GM13976 (cell line): ENCODE measurements around the gene CAMTA2.

Source experiments
- DNase-seq: peaks from one replicate; pipeline ENCODE4 v3.0.0; 2012; ENCODE audit warnings: low spot score
- in situ Hi-C: fragments of 300-500 bp; cut with MboI; formaldehyde crosslinking; loops from one replicate; pipeline ENCODE4 v1.12.0; 2022; ENCODE audit warnings: low sequenced_read_pairs, mixed read lengths, inconsistent platforms; ENCODE audit not compliant: unreplicated experiment
- TF ChIP-seq, protein P1 (sequence below): IDR thresholded peaks from 2 replicates; pipeline ENCODE4 v1.5.1; 2012; ENCODE audit warnings: borderline replicate concordance, mild to moderate bottlenecking; ENCODE audit not compliant: insufficient read depth; ENCODE audit errors: extremely low read depth, missing control alignments, control extremely low read depth

The CAMTA2 gene

DNA sequence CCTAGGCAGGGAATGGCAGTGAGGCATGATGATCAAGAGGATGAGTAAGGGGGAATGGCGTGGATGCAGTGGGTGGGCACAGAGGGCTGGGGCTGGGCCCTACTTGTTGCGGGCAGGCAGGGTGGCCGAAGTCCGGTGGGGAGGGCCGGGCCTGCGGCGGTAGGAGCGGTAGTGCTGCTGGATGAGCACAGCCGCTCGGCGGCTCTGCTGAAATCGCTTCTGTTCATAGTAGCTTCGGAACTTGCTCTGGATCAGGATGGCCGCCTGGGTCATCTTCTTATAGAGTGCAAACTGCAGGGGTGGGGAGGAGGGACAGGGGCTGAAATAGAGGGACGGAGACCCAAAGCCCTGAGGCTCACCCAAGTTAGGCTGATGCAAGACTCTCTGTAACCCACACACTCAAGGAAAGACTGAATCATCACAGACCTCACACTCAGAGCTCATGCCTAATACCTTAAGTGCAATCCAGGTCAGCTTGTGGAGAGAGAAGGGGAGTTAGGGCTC, 18.4 kb downstream of the CAMTA2 start:
- DNase-seq, result no peak
- in situ Hi-C loops, result no loop called here
- TF ChIP-seq, protein P1, sequence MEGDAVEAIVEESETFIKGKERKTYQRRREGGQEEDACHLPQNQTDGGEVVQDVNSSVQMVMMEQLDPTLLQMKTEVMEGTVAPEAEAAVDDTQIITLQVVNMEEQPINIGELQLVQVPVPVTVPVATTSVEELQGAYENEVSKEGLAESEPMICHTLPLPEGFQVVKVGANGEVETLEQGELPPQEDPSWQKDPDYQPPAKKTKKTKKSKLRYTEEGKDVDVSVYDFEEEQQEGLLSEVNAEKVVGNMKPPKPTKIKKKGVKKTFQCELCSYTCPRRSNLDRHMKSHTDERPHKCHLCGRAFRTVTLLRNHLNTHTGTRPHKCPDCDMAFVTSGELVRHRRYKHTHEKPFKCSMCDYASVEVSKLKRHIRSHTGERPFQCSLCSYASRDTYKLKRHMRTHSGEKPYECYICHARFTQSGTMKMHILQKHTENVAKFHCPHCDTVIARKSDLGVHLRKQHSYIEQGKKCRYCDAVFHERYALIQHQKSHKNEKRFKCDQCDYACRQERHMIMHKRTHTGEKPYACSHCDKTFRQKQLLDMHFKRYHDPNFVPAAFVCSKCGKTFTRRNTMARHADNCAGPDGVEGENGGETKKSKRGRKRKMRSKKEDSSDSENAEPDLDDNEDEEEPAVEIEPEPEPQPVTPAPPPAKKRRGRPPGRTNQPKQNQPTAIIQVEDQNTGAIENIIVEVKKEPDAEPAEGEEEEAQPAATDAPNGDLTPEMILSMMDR, result no peak

DNA sequence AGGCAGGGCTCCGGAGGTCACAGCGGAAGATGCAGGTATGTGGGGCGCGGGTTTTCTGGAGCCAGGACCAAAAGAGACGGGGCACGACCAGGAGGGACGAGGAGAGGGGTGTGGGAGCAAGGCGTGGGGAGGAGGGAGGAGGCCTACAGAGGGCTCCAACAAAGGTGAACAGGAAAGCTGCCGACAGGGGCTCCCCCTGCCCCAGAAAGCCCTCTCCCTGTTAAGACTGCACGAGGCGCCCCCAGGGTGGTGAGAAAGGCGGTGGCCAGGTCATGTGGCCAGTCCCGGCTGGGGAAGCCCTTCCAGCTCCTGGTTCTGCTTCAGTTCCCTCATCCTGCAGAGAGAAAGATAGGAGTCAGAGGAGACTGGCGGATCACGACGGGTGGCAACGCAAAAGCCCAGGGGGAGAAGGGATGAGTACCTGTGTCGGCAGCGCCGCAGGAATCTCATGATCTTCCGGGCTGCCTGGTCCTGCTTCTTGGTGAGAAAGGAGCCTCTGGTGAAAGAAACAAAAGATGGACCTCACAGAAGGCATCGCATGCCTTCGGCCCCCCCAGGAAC, 18.9 kb downstream of the CAMTA2 start:
- no peak for DNase-seq
- TF ChIP-seq, protein P1, result no peak
- in situ Hi-C loops, result no loop called here

DNA sequence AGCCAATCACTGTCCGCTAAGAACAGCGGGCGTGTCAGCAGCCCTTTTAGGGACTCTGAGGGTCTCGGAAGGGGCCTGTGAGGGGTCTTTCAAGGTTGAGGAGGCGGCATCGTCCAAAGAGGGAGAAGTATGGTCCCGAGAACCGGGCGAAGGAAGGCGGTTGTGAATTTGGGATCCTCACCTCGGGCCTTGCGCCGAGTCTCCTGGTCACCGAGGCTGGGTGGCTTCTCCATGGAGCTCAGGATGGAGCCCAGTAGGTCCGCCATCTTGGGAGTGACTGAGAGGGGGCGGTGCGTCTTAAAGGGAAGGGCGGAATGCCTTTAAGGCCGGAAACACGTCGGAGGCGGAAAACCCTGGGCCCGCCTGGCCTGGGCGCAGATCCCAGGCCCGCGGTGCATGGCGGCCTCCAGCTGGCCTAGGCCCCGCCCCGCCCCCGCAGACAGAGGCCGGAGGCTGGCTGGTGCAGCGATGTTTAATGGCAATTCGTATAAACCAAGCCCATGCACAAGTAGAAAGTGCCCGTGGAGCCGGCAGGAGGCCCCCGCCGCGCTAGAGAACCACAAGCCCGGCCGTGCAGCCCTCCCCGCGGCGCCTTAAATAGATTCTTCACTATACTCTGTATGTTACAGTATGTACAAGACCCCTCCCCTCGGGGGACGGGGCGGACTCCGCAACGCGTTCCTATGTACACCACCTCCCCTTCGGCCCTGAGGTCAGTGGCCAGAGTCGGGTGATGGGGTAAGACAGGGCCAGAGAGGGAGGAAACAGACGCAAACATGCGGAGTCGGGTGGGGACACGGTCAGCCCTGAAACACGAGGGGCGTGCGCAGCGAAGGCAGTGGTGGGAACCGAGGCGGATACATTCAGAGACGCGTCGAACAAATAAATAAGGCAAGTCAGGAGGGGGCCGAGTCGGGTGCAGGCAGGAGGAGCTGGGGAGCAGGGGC, 19.7 kb downstream of the CAMTA2 start, which contains the start of gene SPAG7:
Gene SPAG7 (minus strand): TSS at position 279 of the 947 bp plus-strand sequence. CDS start 13 bp downstream, at position 266.
- TF ChIP-seq, protein P1, result no peak
- DNase-seq, result peak; percentile 97
- in situ Hi-C loops, result no loop called here

DNA sequence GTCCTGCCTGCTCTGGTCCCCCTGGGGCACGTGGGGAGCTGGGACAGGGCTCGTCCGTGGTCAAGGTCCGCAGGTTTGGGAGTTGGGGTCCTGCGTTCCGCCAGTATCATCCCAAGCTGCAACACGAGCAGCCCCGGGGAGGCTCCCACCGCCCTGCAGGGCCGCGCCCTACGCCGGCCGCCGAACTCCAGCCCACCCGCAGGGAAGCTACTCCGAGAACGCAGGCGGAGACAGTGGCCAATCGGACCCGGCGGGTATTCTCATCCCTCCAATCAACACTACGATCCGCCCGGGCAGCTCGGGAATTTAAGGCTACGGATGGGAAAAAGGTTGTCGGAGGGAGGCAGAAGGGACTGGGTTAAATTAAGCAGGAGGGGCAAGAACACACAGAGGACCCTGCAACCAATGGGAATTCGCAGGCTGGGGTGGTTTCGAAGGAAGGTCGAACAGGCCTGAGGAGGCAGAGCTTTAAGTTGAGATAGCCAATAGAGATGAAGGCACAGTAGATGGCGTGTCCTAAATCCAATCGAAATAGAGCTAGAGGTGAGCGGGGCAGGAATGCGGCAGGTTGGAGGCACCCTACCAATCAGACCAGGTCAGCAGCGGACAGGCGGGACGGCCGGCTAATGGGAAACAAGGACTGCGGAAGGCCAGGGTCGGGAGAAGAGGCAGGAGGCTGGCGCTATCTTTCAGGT, 20.5 kb downstream of the CAMTA2 start:
- peak; percentile 97 for DNase-seq
- TF ChIP-seq, protein P1, result no peak
- in situ Hi-C loops, result no loop called here

DNA sequence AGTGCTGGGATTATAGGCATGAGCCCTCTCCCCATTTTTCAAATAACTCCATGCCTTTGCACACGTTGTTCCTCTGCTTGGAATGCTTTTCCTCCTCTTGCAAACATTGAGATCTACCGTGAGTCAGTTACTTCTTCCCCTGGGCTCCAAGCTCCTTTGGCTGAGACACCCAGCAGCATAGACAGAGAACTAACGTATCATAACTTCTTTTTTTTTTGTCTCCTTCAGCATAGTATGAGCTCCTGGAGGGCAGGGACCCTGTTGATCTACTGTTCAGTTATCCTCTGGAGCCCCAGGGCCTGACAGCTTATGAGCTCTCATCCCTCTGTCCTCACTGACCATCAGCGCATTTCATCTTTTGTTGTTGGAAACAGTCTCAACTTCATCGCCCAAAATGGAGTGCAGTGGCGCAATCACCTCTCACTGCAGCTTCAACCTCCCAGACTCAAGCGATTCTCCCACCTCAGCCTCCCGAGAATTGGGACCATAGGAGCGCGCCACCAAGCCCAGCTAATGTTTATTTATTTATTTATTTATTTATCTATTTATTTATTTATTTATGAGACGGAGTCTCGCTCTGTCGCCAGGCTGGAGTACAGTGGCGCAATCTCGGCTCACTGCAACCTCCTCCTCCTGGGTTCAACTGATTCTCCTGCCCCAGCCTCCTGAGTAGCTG, 22.0 kb downstream of the CAMTA2 start:
- in situ Hi-C loops, result no loop called here
- TF ChIP-seq, protein P1, result no peak
- DNase-seq, result no peak

DNA sequence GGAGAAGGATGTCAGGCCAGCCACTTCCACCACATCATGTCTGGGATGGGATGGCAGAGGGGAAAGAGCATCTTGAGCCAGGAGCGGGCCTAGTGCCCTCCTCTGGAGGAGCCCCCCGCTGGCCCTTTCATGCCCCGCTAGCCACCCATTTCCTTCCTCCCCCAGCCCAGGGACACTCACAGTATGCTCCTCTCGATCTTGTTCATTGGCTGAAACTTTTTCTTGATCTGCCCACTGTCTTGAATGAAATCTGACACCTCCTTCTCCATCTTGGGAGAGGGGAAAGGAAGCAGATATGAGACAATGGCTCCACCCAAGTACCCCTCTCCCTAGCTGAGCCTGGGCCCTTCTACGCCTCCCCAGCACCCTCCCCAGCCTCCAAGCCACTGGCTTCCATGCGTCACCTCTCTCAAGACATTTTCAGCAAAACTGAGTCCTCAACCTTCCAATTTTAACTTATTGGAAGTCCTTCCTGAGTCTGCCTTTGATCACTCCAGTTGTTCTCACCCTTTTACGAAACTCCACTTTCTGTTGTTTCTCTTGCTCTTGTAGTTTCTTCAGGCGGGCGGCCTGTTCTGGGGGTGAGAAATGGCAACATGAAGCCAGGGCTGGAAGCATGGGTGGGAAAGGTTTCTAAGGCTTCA, 27.1 kb downstream of the CAMTA2 start:
- in situ Hi-C loops, result no loop called here
- no peak for DNase-seq
- TF ChIP-seq, protein P1, result no peak
